HG02973 (cell line): ENCODE data around the gene OSBPL10.

Source experiments
- ATAC-seq: cut with Tn5 transposase; IDR thresholded peaks from one replicate; pipeline ENCODE4 v1.9.1; 2021; ENCODE audit warnings: moderate library complexity; ENCODE audit not compliant: unreplicated experiment

The OSBPL10 gene

DNA sequence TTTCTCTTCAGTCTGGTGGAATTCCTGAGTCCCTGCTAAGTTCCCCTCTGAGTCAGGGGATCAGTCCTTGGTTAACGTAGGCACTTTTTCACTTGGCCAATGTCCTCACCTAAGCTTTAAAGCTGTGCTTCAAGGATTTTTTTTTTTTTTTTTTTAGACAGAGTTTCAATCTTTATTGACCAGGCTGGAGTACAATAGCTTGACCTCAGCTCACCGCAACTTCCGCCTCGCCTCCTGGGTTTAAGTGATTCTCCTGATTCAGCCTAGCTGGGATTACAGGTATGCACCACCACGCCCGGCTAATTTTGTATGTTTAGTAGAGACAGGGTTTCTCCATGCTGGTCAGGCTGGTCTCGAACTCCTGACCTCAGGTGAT, 228.0 kb downstream of the OSBPL10 start:
- ATAC-seq = no peak

DNA sequence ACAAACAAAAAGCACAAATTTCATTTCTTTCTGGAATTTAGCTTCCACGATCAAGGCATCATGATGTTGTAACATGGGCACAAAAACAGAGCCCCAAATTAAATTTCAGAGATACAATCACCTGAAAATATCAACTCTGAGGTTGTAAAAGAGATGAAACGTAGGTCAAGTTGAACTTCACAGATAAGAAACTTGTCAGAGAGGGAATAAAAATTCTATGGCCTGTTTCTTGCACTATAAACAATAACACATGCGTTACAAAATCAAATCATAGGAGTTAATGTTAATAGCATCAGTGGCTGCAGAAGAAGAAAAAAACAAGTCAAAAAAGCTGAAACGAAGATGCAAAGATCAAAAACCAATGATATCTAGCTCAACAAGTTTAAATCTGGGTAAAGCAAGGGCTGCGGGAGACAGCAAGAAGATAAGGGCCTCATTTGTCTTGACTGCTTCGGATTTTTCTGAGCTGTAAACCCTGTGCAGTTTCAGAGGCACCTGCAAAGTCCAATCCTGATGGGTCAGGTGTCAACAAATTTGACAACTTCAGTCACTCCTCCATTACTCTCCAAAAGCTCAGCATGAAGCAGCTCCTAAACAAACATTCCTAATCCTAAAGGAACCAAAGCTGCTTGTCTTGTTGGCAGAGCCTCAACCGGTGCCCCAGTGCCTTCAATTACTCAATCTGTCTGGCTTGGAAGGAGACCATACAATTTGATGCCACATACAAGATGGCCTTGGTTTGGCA, 228.6 kb downstream of the OSBPL10 start:
- ATAC-seq = no peak

GRCh38 chr3:31750341-31750740, 230.7 kb downstream of the OSBPL10 start:
- no peak for ATAC-seq

- ATAC-seq = no peak
Observed at GRCh38 chr3:31748933-31749295, 232.1 kb downstream of the OSBPL10 start.

DNA sequence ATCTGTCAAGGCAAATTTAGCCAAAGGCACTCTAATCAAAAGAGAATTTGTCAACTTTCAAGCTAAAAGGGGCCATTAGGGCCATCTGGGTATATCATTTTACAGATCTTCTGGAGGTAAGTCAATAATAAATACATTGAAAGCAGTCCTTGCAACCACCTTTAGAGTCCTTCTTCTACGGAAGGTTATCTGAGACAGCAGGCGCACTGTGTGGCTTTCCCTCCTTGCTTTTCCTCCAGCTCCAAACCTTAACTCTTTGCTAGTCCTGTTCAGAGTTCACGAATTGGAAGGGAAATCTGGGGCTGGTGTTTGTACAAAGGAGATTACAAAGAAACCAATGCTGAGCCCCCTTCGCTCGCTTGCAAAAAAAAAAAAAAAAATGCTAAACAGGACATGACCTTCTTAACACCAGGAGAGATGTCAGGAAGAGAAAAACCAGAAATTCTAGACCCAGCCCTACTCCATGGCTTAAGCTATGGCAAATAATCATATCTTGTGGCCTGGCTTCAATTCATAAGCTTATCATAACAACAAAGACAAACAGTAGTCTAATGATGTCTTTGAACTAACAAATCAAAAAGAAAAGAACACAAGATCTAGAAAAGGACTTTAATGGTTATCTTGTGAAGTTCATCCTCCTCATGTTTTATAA, 232.7 kb downstream of the OSBPL10 start:
- ATAC-seq = no peak

DNA sequence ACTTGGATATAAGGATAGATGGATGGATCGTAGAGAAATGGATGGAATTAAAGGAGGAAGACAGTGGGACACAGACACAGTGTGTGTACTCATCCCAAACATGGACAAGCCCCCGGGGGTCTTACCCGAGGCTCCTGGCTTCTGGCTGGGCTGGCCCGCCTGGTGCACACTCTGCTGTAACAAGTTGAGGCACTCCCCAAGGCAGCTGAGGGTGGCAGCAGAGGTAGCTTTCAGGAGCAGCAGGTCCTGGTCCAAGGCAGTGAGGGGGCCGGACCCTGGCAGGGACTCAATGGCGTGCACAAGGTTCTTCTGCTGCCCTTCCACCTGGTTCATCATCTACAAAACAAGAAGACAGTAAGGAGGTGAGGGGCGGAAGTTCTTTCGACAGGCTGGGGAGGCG, 233.3 kb downstream of the OSBPL10 start:
- ATAC-seq = no peak

GRCh38 chr3:31744913-31745312, 236.1 kb downstream of the OSBPL10 start:
- no peak for ATAC-seq

DNA sequence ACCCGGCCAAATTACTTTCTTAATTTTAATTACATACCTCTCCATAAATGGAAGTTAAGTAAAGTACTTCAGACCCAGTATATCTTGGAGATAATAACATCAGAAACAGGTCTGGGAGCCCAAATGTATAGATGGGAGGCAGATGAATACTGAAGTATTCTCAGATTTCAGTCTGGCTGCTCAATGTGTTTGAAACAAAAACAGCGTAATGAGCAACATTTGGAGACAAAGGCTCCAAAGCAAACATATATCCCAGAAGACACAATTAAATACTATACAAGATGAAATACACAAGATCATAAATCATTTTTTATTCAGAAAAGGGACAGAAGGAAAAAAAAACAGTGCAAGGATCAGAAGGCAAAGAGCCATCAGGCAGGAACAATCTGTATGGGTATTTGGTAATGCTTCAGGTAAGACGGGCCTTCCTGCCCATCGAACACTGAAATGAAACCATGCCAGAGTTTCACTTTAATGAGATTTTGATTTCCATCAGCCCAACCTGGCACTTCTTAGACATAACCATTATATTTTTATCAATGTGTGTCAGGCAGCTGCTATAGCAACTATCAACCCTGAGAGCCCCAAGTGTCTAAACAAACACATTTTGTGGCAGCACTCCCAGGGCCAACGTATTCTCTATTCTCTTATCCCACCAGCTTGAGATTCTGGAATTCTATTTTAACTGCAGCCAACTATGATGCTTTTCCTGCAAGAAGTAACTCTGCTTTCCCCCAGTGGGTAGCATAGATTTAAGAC, 237.6 kb downstream of the OSBPL10 start:
- ATAC-seq = no peak

DNA sequence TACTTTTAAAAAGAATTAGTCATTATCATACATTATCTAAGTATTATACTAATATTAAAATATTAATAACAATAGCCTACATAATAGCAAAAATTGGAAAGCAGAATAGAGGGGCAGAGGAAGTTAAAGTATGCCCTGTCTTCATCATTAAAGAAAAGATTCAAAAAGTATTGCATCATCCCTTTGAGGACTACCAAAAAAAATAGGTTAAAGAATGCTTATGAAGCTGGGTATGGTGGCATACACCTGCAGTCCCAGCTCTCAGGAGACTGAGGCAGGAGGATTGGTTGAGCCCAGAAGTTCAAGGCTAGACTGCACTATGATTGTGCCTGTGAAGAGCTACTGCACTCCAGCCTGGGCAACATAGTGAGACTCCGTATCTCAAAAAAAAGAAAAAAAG, 240.7 kb downstream of the OSBPL10 start:
- ATAC-seq = no peak

- no peak for ATAC-seq
Observed at GRCh38 chr3:31738412-31738811, 242.7 kb downstream of the OSBPL10 start.

DNA sequence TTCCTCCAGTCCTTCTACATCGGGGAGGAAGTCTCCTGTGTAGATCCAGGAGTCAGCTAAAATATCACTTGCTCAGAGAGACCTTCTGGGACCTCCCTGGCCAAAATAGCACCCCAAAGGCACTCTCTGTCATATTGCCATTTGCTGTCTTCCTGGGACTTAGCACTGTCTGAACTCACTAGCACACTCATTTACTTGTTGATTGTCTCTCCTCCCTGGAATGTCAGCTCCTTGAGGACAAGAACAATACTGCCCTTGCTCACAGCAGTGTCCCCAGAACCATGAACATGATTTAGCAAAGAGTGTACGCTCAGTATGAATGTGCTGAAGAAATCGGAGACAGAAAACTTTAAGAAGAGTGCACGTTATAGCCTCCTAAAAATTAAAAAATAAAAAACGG, 245.4 kb downstream of the OSBPL10 start:
- ATAC-seq = no peak

GRCh38 chr3:31733234-31733667, 247.8 kb downstream of the OSBPL10 start:
- no peak for ATAC-seq

DNA sequence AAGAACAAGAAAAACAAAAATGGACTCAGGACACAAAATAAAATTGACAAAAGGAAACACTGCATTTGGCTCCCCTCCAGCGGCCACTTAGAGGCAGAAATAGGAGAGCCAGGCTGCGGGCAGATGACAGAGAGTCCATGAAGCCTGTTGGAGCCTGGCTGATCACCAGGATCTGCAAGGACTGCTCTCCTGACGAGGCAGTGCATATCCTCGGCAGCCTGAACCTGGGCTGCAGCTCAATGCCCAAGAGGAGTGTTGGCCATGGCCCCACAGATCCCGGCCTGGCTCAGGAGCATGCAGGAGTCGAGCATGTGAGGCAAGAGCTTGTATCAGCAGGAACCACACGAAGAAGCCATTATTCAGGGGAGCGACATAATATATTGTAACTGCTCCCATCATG, 248.5 kb downstream of the OSBPL10 start:
- no peak for ATAC-seq

DNA sequence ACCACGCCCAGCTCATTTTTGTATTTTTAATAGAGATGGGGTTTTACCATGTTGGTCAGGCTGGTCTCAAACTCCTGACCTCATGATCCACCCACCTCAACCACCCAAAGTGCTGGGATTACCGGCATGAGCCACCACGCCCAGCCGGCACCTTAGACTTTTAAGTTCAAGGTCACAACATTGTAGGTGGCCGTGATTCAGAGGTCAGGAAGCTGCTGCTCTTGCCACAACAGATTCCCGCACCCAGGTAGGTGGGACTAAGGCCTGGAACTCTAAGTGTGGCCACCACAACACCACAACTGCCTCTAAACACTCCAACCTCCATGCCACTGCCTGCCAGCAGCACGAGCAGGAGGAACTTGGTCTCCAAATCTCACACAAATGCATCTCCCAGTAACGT, 251.5 kb downstream of the OSBPL10 start:
- ATAC-seq = no peak

DNA sequence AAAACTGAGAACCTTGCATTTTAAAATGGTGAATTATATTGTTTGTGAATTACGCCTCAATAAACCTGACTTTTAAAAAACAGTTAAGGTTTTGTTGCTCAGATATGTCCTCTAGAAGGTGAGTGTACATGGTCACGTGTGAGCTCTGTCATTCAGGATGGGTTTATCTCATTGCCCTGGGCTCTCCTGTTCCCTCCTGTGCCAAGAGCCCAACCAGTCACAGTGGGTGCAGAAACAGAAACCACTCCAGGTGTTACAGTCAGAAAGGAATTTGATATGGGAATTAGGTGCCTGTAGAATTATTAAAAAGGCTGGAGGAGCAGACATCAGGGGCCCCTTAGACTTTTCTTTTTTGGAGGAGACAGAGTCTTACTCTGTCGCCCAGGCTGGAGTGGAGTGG, 252.0 kb downstream of the OSBPL10 start:
- no peak for ATAC-seq

- ATAC-seq = no peak
Observed at GRCh38 chr3:31728403-31728802, 252.7 kb downstream of the OSBPL10 start.

DNA sequence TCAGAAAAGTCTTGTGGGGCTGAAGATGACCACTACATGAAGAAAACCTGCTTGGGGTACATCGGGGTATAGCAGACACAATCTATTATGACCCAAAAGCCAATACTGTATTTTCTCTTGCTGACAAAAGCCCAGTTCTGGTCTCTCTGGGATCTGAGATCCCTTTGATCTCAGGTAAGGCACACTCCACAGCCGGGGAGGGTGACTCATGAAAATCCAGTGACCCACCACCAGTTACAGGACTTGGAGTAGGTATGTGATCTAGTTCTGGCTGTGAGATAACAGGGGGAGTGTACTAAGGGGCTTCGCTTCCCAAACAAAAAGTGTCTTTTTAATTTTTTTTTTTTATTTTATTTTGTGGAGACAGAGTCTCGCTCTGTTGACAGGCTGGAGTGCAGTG, 255.1 kb downstream of the OSBPL10 start:
- ATAC-seq = no peak

DNA sequence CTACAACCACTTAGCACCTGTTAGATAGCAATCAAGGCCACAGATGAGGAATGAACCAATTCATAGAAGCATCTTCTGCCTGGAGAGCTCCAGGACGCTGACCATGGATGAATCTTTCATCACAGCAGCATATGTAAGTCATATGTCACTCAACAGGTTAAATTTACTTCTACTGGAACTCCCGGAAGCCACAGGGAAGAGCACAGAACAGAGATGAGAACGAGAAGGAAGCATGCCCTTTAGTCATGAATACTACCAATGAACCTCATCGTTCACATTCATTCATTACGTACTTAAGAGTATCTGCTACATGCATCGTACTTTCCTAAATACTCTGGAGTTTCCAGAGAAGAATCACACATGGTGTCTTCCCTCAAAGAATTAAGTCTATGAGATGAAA, 255.5 kb downstream of the OSBPL10 start:
- no peak for ATAC-seq

DNA sequence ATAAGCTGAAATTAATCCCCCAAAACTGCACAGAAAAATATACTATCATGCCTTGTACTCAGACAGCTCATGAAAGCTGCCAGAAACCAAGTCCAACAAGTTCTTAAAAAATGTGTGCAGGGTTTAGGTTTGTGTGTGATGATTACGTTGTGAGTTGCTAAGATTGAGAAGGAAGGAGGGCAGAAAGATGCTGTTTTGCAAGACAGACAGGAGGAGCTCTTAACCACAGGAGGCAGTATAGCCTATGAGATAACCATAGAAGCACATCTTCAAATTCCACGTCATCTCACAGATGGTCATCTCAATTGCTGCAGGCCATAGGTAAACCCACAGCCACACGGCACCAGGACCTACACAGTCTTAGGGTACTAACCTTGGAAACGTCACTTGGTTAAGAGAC, 256.4 kb downstream of the OSBPL10 start:
- no peak for ATAC-seq

DNA sequence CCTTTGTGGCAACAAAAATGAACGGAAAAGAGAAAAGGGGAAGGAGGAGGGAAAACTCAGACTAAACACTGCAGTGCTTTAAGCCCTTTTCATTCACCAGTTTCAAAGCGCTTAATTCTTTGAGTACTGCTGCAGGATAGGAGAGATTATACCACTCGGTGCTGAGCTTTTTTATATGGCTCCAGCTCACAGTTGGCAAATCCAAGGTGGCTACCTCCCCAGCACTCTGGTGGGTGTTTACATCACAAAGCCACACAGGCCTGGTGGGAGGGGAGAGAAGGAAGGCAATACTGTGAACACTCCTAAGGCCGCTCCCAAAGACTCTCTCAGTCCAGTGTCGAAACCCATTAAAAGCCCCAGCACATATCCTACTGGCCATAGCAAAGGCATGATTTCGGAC, 256.9 kb downstream of the OSBPL10 start:
- ATAC-seq = no peak

GRCh38 chr3:31723701-31724100, 257.4 kb downstream of the OSBPL10 start:
- no peak for ATAC-seq

DNA sequence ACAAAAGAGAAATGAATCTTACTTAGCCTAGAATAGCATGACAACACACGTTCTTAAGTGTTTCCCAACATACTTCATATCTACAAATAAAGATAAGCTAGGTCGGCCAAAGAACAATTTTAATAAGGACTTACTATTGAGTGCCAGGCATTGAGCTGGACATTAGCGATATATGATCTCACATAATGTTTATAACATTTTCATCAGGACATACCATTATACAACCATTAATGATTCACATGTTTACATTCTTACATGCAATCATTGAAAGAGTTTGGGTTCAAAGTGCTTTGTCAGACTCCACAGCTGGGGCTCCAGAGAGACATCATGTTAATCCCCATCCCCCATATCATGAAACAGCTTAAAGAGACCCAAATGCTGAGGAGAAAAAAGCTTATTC, 259.4 kb downstream of the OSBPL10 start:
- ATAC-seq = no peak
